ENCODE data around the gene CCS. TPM values are rescaled to one million over a fixed set of nuclear protein-coding genes. Genes with fewer than 3 reads are reported as not detected.
A peak's percentile ranks its signal among the peaks of the same experiment; 100 is the strongest.

CCS gene
- total and polyA plus RNA-seq, 2 donors (not counting 1 experiment from before 2014, with no cell fraction given): 87.8 to 174 TPM

DNA sequence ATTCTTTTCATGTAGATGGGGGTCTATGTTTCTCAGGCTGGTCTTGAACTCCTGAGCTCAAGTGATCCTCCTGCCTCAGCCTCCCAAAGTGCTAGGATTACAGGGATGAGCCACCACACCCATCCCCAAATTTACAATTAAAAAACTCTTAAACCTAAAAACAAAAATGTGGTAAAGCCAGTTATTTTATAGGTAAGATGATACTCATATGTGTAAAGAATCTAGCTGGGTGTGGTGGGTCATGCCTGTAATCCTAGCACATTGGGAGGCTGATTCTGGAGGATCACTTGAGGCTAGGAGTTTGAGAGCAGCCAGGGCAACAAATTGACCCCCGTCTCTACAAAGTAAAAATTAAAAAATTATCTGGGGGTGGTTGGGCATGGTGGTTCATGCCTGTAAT is 19.5 kb downstream of the CCS start:
- no peaks in the 10 kb centered on the region for H3K36me3 ChIP-seq (replicated peaks in 1 of 2; ENCODE audit: control extremely low read depth in 1 of 2, control insufficient read depth in 1 of 2, extremely low read depth in 1 of 2, insufficient read depth in 2 of 2, low read length in 1 of 2)
- ChIA-PET CTCF (interaction anchor here (1.4 kb wide), 1 partner anchor 20 kb away, joined by 3 read pairs; the partner anchor contains the start of genes CCDC87 and CCS), POLR2A (interaction anchor here (2.1 kb wide), 1 partner anchor 65 kb away, joined by 8 read pairs; the partner anchor contains the start of gene RBM4B)
- WGBS (ENCODE audit: insufficient coverage): 100% methylated on average over 1 of the region's 1 CpG
- intact Hi-C loops (cut with micrococcal nuclease): no loop called here
- TF ChIP-seq, protein P1, sequence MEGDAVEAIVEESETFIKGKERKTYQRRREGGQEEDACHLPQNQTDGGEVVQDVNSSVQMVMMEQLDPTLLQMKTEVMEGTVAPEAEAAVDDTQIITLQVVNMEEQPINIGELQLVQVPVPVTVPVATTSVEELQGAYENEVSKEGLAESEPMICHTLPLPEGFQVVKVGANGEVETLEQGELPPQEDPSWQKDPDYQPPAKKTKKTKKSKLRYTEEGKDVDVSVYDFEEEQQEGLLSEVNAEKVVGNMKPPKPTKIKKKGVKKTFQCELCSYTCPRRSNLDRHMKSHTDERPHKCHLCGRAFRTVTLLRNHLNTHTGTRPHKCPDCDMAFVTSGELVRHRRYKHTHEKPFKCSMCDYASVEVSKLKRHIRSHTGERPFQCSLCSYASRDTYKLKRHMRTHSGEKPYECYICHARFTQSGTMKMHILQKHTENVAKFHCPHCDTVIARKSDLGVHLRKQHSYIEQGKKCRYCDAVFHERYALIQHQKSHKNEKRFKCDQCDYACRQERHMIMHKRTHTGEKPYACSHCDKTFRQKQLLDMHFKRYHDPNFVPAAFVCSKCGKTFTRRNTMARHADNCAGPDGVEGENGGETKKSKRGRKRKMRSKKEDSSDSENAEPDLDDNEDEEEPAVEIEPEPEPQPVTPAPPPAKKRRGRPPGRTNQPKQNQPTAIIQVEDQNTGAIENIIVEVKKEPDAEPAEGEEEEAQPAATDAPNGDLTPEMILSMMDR (IDR thresholded peaks at IDR 0.05): no peak
- TF ChIP-seq EZH2 (IDR thresholded peaks at IDR 0.05; ENCODE audit: borderline replicate concordance, insufficient read depth, low read depth, low read length, poor library complexity, severe bottlenecking): no peak
- no peak overlapping the region for H3K9ac ChIP-seq (ENCODE audit: low read length)
- peaks cover 61% of the 10 kb centered on the region for H3K79me2 ChIP-seq (ENCODE audit: control insufficient read depth, insufficient read depth, low read length)
- no peak for DNase-seq
- H3K4me2 ChIP-seq (replicated peaks; ENCODE audit: low read depth, low read length, poor library complexity, severe bottlenecking): peak overlapping the region; percentile 51
- no peak overlapping the region for H3K4me3 ChIP-seq (ENCODE audit: control extremely low read depth in 1 of 5, extremely low read depth in 1 of 5, insufficient read depth in 1 of 5, low read depth in 2 of 5, low read length in 4 of 5)
- peaks cover 51 to 65% of the 10 kb centered on the region in 2 donors for H3K4me1 ChIP-seq (ENCODE audit: control insufficient read depth in 2 of 2, insufficient read depth in 2 of 2, low read length in 2 of 2)
- no peak overlapping the region for H3K4me3 Mint-ChIP-seq
- no peaks in the 10 kb centered on the region for H3K9me3 Mint-ChIP-seq (ENCODE audit: insufficient read depth)
- peaks cover 55% of the 10 kb centered on the region for H3K4me1 Mint-ChIP-seq
- peak overlapping the region; percentile 86 for H3K27ac Mint-ChIP-seq
- no peaks in the 10 kb centered on the region for H3K27me3 Mint-ChIP-seq
- H4K20me1 ChIP-seq (ENCODE audit: control insufficient read depth, insufficient read depth, low read length, poor library complexity, severe bottlenecking): peaks cover 6% of the 10 kb centered on the region
- ATAC-seq (ENCODE audit: low read depth): no peak
- H3K9me3 ChIP-seq (ENCODE audit: control extremely low read depth in 1 of 3, control insufficient read depth in 2 of 3, insufficient read depth in 1 of 3, low read length in 2 of 3): peaks cover 0 to 7% (median 0%) of the 10 kb centered on the region in 3 donors
- peak overlapping the region; percentile 60 for H3K27ac ChIP-seq (ENCODE audit: low read length in 2 of 2)
- H3K27me3 ChIP-seq (replicated peaks in 1 of 4; ENCODE audit: control extremely low read depth in 1 of 4, control insufficient read depth in 3 of 4, insufficient read depth in 4 of 4, low read length in 3 of 4): no peaks in the 10 kb centered on the region
- H2AFZ ChIP-seq (ENCODE audit: insufficient read depth, low read depth, low read length, poor library complexity, severe bottlenecking): no peak overlapping the region

DNA sequence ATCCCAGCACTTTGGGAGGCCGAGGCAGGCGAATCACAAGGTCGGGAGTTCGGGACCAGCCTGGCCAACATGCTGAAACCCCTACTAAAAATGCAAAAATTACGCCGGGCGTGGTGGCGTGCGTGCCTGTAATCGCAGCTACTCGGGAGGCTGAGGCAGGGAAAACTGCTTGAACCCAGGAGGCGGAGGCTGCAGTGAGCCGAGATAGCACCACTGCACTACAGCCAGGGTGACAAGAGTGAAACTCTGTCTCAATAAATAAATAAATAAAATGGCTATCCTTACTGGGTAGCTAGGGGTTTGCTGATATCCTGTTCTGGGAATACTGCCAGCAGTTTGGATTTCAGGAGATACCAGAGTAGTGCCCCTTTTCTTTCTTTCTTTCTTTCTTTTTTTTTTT is 21.1 kb downstream of the CCS start:
- intact Hi-C loops (cut with micrococcal nuclease): no loop called here
- peaks cover 56 to 65% of the 10 kb centered on the region in 2 donors for H3K4me1 ChIP-seq (ENCODE audit: control insufficient read depth in 2 of 2, insufficient read depth in 2 of 2, low read length in 2 of 2)
- TF ChIP-seq EZH2 (IDR thresholded peaks at IDR 0.05; ENCODE audit: borderline replicate concordance, insufficient read depth, low read depth, low read length, poor library complexity, severe bottlenecking): no peak
- TF ChIP-seq, protein P1 (IDR thresholded peaks at IDR 0.05): no peak
- peaks cover 0 to 8% of the 10 kb centered on the region in 2 experiments for H3K36me3 ChIP-seq (replicated peaks in 1 of 2; ENCODE audit: control extremely low read depth in 1 of 2, control insufficient read depth in 1 of 2, extremely low read depth in 1 of 2, insufficient read depth in 2 of 2, low read length in 1 of 2)
- H2AFZ ChIP-seq (ENCODE audit: insufficient read depth, low read depth, low read length, poor library complexity, severe bottlenecking): no peak overlapping the region
- no peaks in the 10 kb centered on the region for H3K27me3 ChIP-seq (replicated peaks in 1 of 4; ENCODE audit: control extremely low read depth in 1 of 4, control insufficient read depth in 3 of 4, insufficient read depth in 4 of 4, low read length in 3 of 4)
- H3K4me3 Mint-ChIP-seq: no peak overlapping the region
- peaks cover 21% of the 10 kb centered on the region for H4K20me1 ChIP-seq (ENCODE audit: control insufficient read depth, insufficient read depth, low read length, poor library complexity, severe bottlenecking)
- H3K9me3 ChIP-seq (ENCODE audit: control extremely low read depth in 1 of 3, control insufficient read depth in 2 of 3, insufficient read depth in 1 of 3, low read length in 2 of 3): no peaks in the 10 kb centered on the region
- 97% methylated on average over 13 of the region's 13 CpGs for WGBS (ENCODE audit: insufficient coverage)
- CTCF ChIA-PET: interaction anchor here (0.7 kb wide), 2 partner anchors 22 to 850 kb away, joined by 3 to 4 read pairs; no protein-coding TSS in a partner anchor
- no peak overlapping the region for H3K4me2 ChIP-seq (replicated peaks; ENCODE audit: low read depth, low read length, poor library complexity, severe bottlenecking)
- no peaks in the 10 kb centered on the region for H3K9me3 Mint-ChIP-seq (ENCODE audit: insufficient read depth)
- DNase-seq: no peak
- peaks cover 60% of the 10 kb centered on the region for H3K4me1 Mint-ChIP-seq
- H3K79me2 ChIP-seq (ENCODE audit: control insufficient read depth, insufficient read depth, low read length): peaks cover 78% of the 10 kb centered on the region
- H3K9ac ChIP-seq (ENCODE audit: low read length): no peak overlapping the region
- no peak overlapping the region for H3K27ac Mint-ChIP-seq
- POLR2A ChIA-PET: interaction anchor here (1.2 to 2.1 kb wide), 2 partner anchors 24 to 63 kb away, joined by 3 to 8 read pairs; partner anchors contain the start of genes RBM4 and RBM4B
- H3K27me3 Mint-ChIP-seq: no peaks in the 10 kb centered on the region
- ATAC-seq (ENCODE audit: low read depth): no peak
- no peak overlapping the region for H3K27ac ChIP-seq (ENCODE audit: low read length in 2 of 2)
- H3K4me3 ChIP-seq (ENCODE audit: control extremely low read depth in 1 of 5, extremely low read depth in 1 of 5, insufficient read depth in 1 of 5, low read depth in 2 of 5, low read length in 4 of 5): no peak overlapping the region

Data from B cell (primary cell).